ENCODE measurements around the gene CDK5R1.

The CDK5R1 gene

DNA sequence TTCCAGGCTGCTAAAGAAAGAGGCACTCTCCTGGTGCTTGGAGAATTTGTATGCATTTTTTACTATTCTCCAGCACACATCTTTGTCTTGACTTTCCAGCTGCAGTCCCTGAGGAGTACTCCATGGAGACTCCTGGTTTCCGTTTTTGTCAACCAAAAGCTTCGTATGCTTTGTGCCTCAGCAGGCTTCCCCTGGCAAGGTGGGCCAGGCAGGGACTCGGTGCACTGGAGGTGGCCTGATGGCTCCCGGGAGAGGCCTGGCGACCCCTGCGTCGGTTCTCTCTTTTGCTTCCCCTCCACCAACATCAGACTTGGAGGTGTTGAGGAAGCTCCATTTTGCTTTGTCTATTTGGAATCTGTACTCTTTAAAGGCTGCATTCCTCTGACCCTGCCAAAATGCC is 23.7 kb downstream of the CDK5R1 start:
- Histone ChIP-seq H3K27me3 (ENCODE audit: insufficient read depth, low read depth) (no peaks in the 10 kb centered on the region), H3K4me2 (no peak overlapping the region), H4K20me1 (ENCODE audit: insufficient read depth) (no peaks in the 10 kb centered on the region), H3K27ac (no peak overlapping the region), H2AFZ (ENCODE audit: low read depth) (no peak overlapping the region), H3K36me3 (ENCODE audit: insufficient read depth) (no peaks in the 10 kb centered on the region), H3K79me2 (ENCODE audit: insufficient read depth, low read depth) (no peaks in the 10 kb centered on the region), H3K9ac (no peak overlapping the region), H3K4me3 (IDR thresholded peaks at IDR 0.05; ENCODE audit: insufficient read depth, low read depth, low read length) (no peak overlapping the region), H3K4me1 (ENCODE audit: low read depth, poor library complexity, severe bottlenecking) (peaks cover 12% of the 10 kb centered on the region)
- TF ChIP-seq, protein P1, sequence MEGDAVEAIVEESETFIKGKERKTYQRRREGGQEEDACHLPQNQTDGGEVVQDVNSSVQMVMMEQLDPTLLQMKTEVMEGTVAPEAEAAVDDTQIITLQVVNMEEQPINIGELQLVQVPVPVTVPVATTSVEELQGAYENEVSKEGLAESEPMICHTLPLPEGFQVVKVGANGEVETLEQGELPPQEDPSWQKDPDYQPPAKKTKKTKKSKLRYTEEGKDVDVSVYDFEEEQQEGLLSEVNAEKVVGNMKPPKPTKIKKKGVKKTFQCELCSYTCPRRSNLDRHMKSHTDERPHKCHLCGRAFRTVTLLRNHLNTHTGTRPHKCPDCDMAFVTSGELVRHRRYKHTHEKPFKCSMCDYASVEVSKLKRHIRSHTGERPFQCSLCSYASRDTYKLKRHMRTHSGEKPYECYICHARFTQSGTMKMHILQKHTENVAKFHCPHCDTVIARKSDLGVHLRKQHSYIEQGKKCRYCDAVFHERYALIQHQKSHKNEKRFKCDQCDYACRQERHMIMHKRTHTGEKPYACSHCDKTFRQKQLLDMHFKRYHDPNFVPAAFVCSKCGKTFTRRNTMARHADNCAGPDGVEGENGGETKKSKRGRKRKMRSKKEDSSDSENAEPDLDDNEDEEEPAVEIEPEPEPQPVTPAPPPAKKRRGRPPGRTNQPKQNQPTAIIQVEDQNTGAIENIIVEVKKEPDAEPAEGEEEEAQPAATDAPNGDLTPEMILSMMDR (conservative IDR thresholded peaks at IDR 0.05; ENCODE audit: low read depth, low read length), result no peak

DNA sequence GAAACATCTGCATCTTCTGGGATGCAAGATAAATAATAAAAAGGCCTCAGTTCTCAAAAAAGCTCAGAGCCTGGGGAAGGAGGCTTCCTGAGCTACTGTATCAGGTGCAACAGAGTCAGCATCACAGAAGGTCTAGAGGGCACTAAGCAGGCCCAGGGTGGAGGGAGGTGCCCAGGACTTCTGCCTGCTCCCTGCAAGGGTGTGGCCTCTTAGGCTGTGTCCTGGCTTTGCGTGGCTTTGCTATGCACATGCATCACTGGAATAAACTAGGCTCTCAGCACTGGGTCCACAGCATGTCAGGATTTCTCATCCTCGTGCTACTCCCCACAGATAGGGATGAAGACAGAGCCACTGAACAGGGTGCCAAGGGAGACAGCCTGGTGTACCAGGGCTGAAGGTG is 25.5 kb downstream of the CDK5R1 start:
- Histone ChIP-seq H3K4me2 (no peak overlapping the region), H4K20me1 (ENCODE audit: insufficient read depth) (no peaks in the 10 kb centered on the region), H3K9ac (no peak overlapping the region), H3K4me3 (IDR thresholded peaks at IDR 0.05; ENCODE audit: insufficient read depth, low read depth, low read length) (no peak overlapping the region), H3K79me2 (ENCODE audit: insufficient read depth, low read depth) (no peaks in the 10 kb centered on the region), H3K4me1 (ENCODE audit: low read depth, poor library complexity, severe bottlenecking) (peaks cover 20% of the 10 kb centered on the region), H3K36me3 (ENCODE audit: insufficient read depth) (no peaks in the 10 kb centered on the region), H2AFZ (ENCODE audit: low read depth) (no peak overlapping the region), H3K27me3 (ENCODE audit: insufficient read depth, low read depth) (no peaks in the 10 kb centered on the region), H3K27ac (no peak overlapping the region)
- TF ChIP-seq, protein P1 (conservative IDR thresholded peaks at IDR 0.05; ENCODE audit: low read depth, low read length), result no peak

- no peaks in the 10 kb centered on the region for H3K27me3 ChIP-seq (ENCODE audit: insufficient read depth, low read depth)
- H3K27ac ChIP-seq, result no peak overlapping the region
- TF ChIP-seq, protein P1 (conservative IDR thresholded peaks at IDR 0.05; ENCODE audit: low read depth, low read length), result no peak
- no peak overlapping the region for H3K4me3 ChIP-seq (IDR thresholded peaks at IDR 0.05; ENCODE audit: insufficient read depth, low read depth, low read length)
- no peaks in the 10 kb centered on the region for H4K20me1 ChIP-seq (ENCODE audit: insufficient read depth)
- peaks cover 20% of the 10 kb centered on the region for H3K4me1 ChIP-seq (ENCODE audit: low read depth, poor library complexity, severe bottlenecking)
- no peaks in the 10 kb centered on the region for H3K36me3 ChIP-seq (ENCODE audit: insufficient read depth)
- no peak overlapping the region for H2AFZ ChIP-seq (ENCODE audit: low read depth)
- no peak overlapping the region for H3K4me2 ChIP-seq
- no peaks in the 10 kb centered on the region for H3K79me2 ChIP-seq (ENCODE audit: insufficient read depth, low read depth)
- no peak overlapping the region for H3K9ac ChIP-seq
These were observed 26.8 kb downstream of the CDK5R1 start for GRCh38 chr17:32513579-32513978.

GRCh38 chr17:32514606-32515005 is 27.8 kb downstream of the CDK5R1 start:
- H3K4me2 ChIP-seq, result no peak overlapping the region
- H3K4me3 ChIP-seq (IDR thresholded peaks at IDR 0.05; ENCODE audit: insufficient read depth, low read depth, low read length), result no peak overlapping the region
- no peak overlapping the region for H2AFZ ChIP-seq (ENCODE audit: low read depth)
- no peak overlapping the region for H3K27ac ChIP-seq
- H3K36me3 ChIP-seq (ENCODE audit: insufficient read depth), result no peaks in the 10 kb centered on the region
- TF ChIP-seq, protein P1 (conservative IDR thresholded peaks at IDR 0.05; ENCODE audit: low read depth, low read length), result no peak
- no peak overlapping the region for H3K9ac ChIP-seq
- H3K4me1 ChIP-seq (ENCODE audit: low read depth, poor library complexity, severe bottlenecking), result peaks cover 20% of the 10 kb centered on the region
- no peaks in the 10 kb centered on the region for H4K20me1 ChIP-seq (ENCODE audit: insufficient read depth)
- no peaks in the 10 kb centered on the region for H3K27me3 ChIP-seq (ENCODE audit: insufficient read depth, low read depth)
- H3K79me2 ChIP-seq (ENCODE audit: insufficient read depth, low read depth), result no peaks in the 10 kb centered on the region
